GM12878 (cell line): Measurements from ENCODE around the gene GSTP1. TPM values are rescaled to one million over a fixed set of nuclear protein-coding genes. Genes with fewer than 3 reads are reported as not detected.
"Not testable (repeated sequence)": the region's sequence is repeated elsewhere in the genome, so short reads cannot be mapped to it uniquely, and the experiment has no call there.

Experiments used
- ATAC-seq: fragments of 200-7000 bp; cut with Tn5 transposase; 3 replicates; pipeline ENCODE4 v1.9.1; 2020; ENCODE audit warnings: mild to moderate bottlenecking, moderate library complexity
- BruUV-seq: library from RNA; stranded (reverse); fragments of 400-500 nt; replicated peaks from 2 replicates; lab custom pipeline; 2021; lab: Mats Ljungman, UMichigan
- CTCF ChIA-PET: fragments of 300-600 bp; sonication (Branson Sonifier 250); formaldehyde crosslinking; extraction: SDS; loops from one replicate; lab custom pipeline; 2021; ENCODE audit warnings: inconsistent platforms; lab: Yijun Ruan, JAX
- POLR2A ChIA-PET: fragments of 350-600 bp; formaldehyde crosslinking; extraction: SDS; loops from one replicate; lab custom pipeline; 2021; ENCODE audit warnings: inconsistent platforms; lab: Charles Lee
- RAD21 ChIA-PET: fragments of 300-600 bp; sonication (Branson Sonifier 250); formaldehyde crosslinking; loops from one replicate; lab custom pipeline; 2023; ENCODE audit warnings: antibody characterized with exemption; ENCODE audit not compliant: unreplicated experiment; lab: Charles Lee
- SMC1A ChIA-PET: fragments of 300-600 bp; sonication (Branson Sonifier 250); formaldehyde crosslinking; loops from one replicate; lab custom pipeline; 2023; ENCODE audit not compliant: unreplicated experiment, uncharacterized antibody; lab: Charles Lee
- DNase-seq: peaks from one replicate; pipeline ENCODE4 v3.0.0-alpha.2; 2011; ENCODE audit warnings: low read depth, low spot score
- FAIRE-seq: peaks from 3 replicates; lab custom pipeline; 2011; peaks lifted over from hg19 to GRCh38; lab: Jason Lieb, UNC
- H2AFZ ChIP-seq: 2 replicates; pipeline ENCODE4 v1.6.0; 2011; ENCODE audit warnings: low read depth, low read length, control low read depth; ENCODE audit not compliant: control insufficient read depth
- H3K27ac ChIP-seq: 2 replicates; pipeline ENCODE4 v1.5.1; 2011; ENCODE audit warnings: control low read depth; ENCODE audit not compliant: control insufficient read depth, insufficient read depth
- H3K27me3 ChIP-seq, 2 experiments: replicated peaks in 1 of 2; 2 replicates each; pipeline versions ENCODE4 v1.6.0 to v1.6.1; 2011; ENCODE audit warnings: low read length in 1 of 2; ENCODE audit not compliant: control insufficient read depth in 2 of 2, insufficient read depth in 2 of 2
- H3K36me3 ChIP-seq, 2 experiments: 2 replicates each; pipeline ENCODE4 v1.5.1; 2011; ENCODE audit warnings: low read length in 1 of 2; ENCODE audit not compliant: control insufficient read depth in 2 of 2, insufficient read depth in 2 of 2
- H3K4me1 ChIP-seq: 2 replicates; pipeline ENCODE4 v1.6.1; 2011; ENCODE audit warnings: mild to moderate bottlenecking, low read length, moderate library complexity, mixed read lengths; ENCODE audit not compliant: control insufficient read depth, insufficient read depth
- H3K4me2 ChIP-seq: 2 replicates; pipeline ENCODE4 v1.6.0; 2011; ENCODE audit warnings: control low read depth; ENCODE audit not compliant: control insufficient read depth, insufficient read depth
- H3K4me3 ChIP-seq: fragments of 200-600 bp; sonication (generic); 2 replicates; pipeline ENCODE4 v1.5.1; 2016
- H3K79me2 ChIP-seq: 2 replicates; pipeline ENCODE4 v1.6.0; 2011; ENCODE audit warnings: low read length; ENCODE audit not compliant: control insufficient read depth, insufficient read depth
- H3K9ac ChIP-seq: 2 replicates; pipeline ENCODE4 v1.8.0; 2011; ENCODE audit warnings: low read length, control low read depth, mixed read lengths; ENCODE audit not compliant: control insufficient read depth, insufficient read depth
- H3K9me3 ChIP-seq: replicated peaks from 3 replicates; pipeline ENCODE4 v1.5.1; 2011; ENCODE audit warnings: mild to moderate bottlenecking, low read length; ENCODE audit not compliant: control insufficient read depth, insufficient read depth
- H4K20me1 ChIP-seq: 2 replicates; pipeline ENCODE4 v1.6.0; 2011; ENCODE audit not compliant: control insufficient read depth, insufficient read depth
- BACH1 ChIP-seq: fragments of 450-650 bp; IDR thresholded peaks from 2 replicates; pipeline ENCODE4 v1.6.1; 2017; ENCODE audit warnings: mild to moderate bottlenecking, borderline replicate concordance
- BCL11A ChIP-seq: IDR thresholded peaks from 2 replicates; pipeline ENCODE4 v1.6.1; 2011; ENCODE audit warnings: low read depth, low read length
- BRCA1 ChIP-seq: IDR thresholded peaks from 2 replicates; pipeline ENCODE4 v1.6.1; 2011; ENCODE audit warnings: low read depth, low read length, improper control_type of control experiment
- CHD1 ChIP-seq: IDR thresholded peaks from 2 replicates; pipeline ENCODE4 v1.6.1; 2012; ENCODE audit warnings: low read depth, low read length, improper control_type of control experiment
- E2F4 ChIP-seq: IDR thresholded peaks from 2 replicates; pipeline ENCODE4 v1.6.1; 2012; ENCODE audit warnings: low read depth, low read length, improper control_type of control experiment
- EZH2 ChIP-seq: IDR thresholded peaks from 2 replicates; pipeline ENCODE4 v1.6.1; 2012; ENCODE audit warnings: low read depth, mild to moderate bottlenecking, control low read depth, inconsistent platforms, low read length, borderline replicate concordance; ENCODE audit not compliant: control insufficient read depth
- RELA ChIP-seq: fragments of 450-650 bp; IDR thresholded peaks from 2 replicates; pipeline ENCODE4 v1.8.0; 2014; ENCODE audit warnings: borderline replicate concordance; ENCODE audit not compliant: partially characterized antibody
- RFX5 ChIP-seq: IDR thresholded peaks from 2 replicates; pipeline ENCODE4 v1.6.1; 2011; ENCODE audit warnings: low read depth, low read length, improper control_type of control experiment
- SP1 ChIP-seq: IDR thresholded peaks from one replicate; pipeline ENCODE4 v1.6.1; 2011; ENCODE audit warnings: low read depth, low read length
- STAT3 ChIP-seq: IDR thresholded peaks from 2 replicates; pipeline ENCODE4 v1.6.1; 2011; ENCODE audit warnings: low read depth, low read length, improper control_type of control experiment
- ZBED1 ChIP-seq: IDR thresholded peaks from 2 replicates; pipeline ENCODE4 v1.6.1; 2016; ENCODE audit warnings: borderline replicate concordance
- ZNF207 ChIP-seq: fragments of 450-650 bp; IDR thresholded peaks from 2 replicates; pipeline ENCODE4 v1.6.1; 2014; ENCODE audit warnings: antibody characterized with exemption, mild to moderate bottlenecking, borderline replicate concordance
- WGBS: methylation state at CpG from one replicate; pipeline ENCODE4 v1.1.6; 2016; ENCODE audit warnings: low lambda C conversion rate; ENCODE audit not compliant: insufficient replicate concordance, insufficient coverage; ENCODE audit errors: missing lambda C conversion rate; 5-methylcytosine and 5-hydroxymethylcytosine counted together
- in situ Hi-C: fragments of 300-500 bp; cut with MboI; formaldehyde crosslinking; loops from 9 replicates; pipeline ENCODE4 v1.14.3; 2018; ENCODE audit warnings: mixed read lengths
- intact Hi-C: fragments of 100-400 bp; cut with micrococcal nuclease; formaldehyde crosslinking; loops from one replicate; pipeline ENCODE4 v1.14.2; 2022; ENCODE audit not compliant: unreplicated experiment
- polyA plus RNA-seq, 11 experiments: library from polyadenylated mRNA; depleted of rRNA in 4 of 11; unstranded in 6 of 11; stranded (reverse) in 5 of 11; fragments of >200 nt; fragmentation: Nextera tagmentation in 4 of 11; fragmentation: Illumina TruSeq in 1 of 11; extraction: Ambion mirVana in 4 of 11; extraction: Trizol in 1 of 11; gene quantifications; 1 replicate in 1 of 11; 2 replicates in 10 of 11; pipeline versions ENCODE4 v1.2.1 to v1.2.3, GENCODE V29; 2011 to 2016; ENCODE audit warnings: inconsistent platforms in 2 of 11, missing spikeins in 2 of 11, low read depth in 1 of 11
- total RNA-seq, 4 experiments: library from RNA; depleted of rRNA in 3 of 4; stranded (reverse); fragments of >200 nt in 3 of 4; fragmentation: Illumina TruSeq in 1 of 4; extraction: Trizol in 1 of 4; gene quantifications; 2 replicates each; pipeline versions ENCODE4 v1.2.1 to v1.2.3, GENCODE V29; 2013 to 2021

Gene GSTP1
- total and polyA plus RNA-seq, 10 of the 15 experiments (the other 5 are each of a cell fraction or from before 2014, with no cell fraction given) = 469 to 1,788 (median 955) TPM

- no peaks in the 10 kb centered on the region for H3K36me3 ChIP-seq
- TF ChIP-seq E2F4 (no peak), RFX5 (no peak), BCL11A (no peak), BRCA1 (no peak), RELA (no peak), EZH2 (no peak), ZNF207 (no peak), SP1 (no peak), CHD1 (no peak), ZBED1 (no peak), BACH1 (no peak), STAT3 (no peak)
- TF ChIP-seq, all 136 proteins: peak for 0
- BruUV-seq = no TSS peak
- Histone ChIP-seq H3K4me3 (no peak overlapping the region), H3K27me3 (no peaks in the 10 kb centered on the region), H4K20me1 (no peaks in the 10 kb centered on the region), H3K9ac (no peak overlapping the region), H3K9me3 (no peaks in the 10 kb centered on the region), H2AFZ (no peak overlapping the region), H3K4me2 (no peak overlapping the region), H3K79me2 (no peaks in the 10 kb centered on the region), H3K27ac (no peak overlapping the region), H3K4me1 (peaks cover 33% of the 10 kb centered on the region)
- intact Hi-C loops = no loop called here
- ATAC-seq = no peak
- 70% methylated on average over 10 of the region's 10 CpGs for WGBS
- CTCF ChIA-PET = interaction anchor here (1.0 to 1.8 kb wide), 6 partner anchors 9 to 161 kb away, joined by 3 to 7 read pairs (median 4); partner anchors contain the start of genes PPP1CA and TBX10
- POLR2A ChIA-PET = interaction anchor here (1.0 to 1.3 kb wide), 2 partner anchors 9 to 84 kb away, joined by 3 read pairs; no protein-coding TSS in a partner anchor
- SMC1A ChIA-PET = interaction anchor here (0.9 to 2.7 kb wide), 5 partner anchors 10 to 212 kb away, joined by 3 to 17 read pairs (median 5); no protein-coding TSS in a partner anchor
- RAD21 ChIA-PET = interaction anchor here (0.8 to 2.8 kb wide), 3 partner anchors 9 to 162 kb away, joined by 4 to 6 read pairs (median 5); partner anchors contain the start of gene PPP1CA
- no peak for DNase-seq
- in situ Hi-C loops = no loop called here
- no peak for FAIRE-seq
Observed at GRCh38 chr11:67562963-67563704, 20.5 kb upstream of the GSTP1 start.

- FAIRE-seq, ATAC-seq, H3K4me3 ChIP-seq, BruUV-seq, H2AFZ ChIP-seq, DNase-seq, H4K20me1 ChIP-seq, H3K9ac ChIP-seq, H3K4me2 ChIP-seq, intact Hi-C loops, in situ Hi-C loops, H3K79me2 ChIP-seq, H3K27me3 ChIP-seq, H3K9me3 ChIP-seq, H3K27ac ChIP-seq, H3K36me3 ChIP-seq: not testable (repeated sequence)
- SMC1A ChIA-PET = interaction anchor here (1.5 to 2.4 kb wide), 2 partner anchors 17 to 212 kb away, joined by 3 to 9 read pairs; no protein-coding TSS in a partner anchor
- CTCF ChIA-PET = interaction anchor here (1.2 to 1.3 kb wide), 2 partner anchors 9 to 73 kb away, joined by 3 to 4 read pairs; no protein-coding TSS in a partner anchor
- RAD21 ChIA-PET = interaction anchor here (0.8 kb wide), 1 partner anchor 8 kb away, joined by 5 read pairs; no protein-coding TSS in a partner anchor
- POLR2A ChIA-PET = interaction anchor here (1.3 kb wide), 1 partner anchor 84 kb away, joined by 3 read pairs; no protein-coding TSS in a partner anchor
- 66% methylated on average over 11 of the region's 11 CpGs for WGBS
- peaks cover 28% of the 10 kb centered on the region for H3K4me1 ChIP-seq
Observed at GRCh38 chr11:67563705-67564114, 19.9 kb upstream of the GSTP1 start.
